Uterus (tissue), 2 donors: ENCODE results near the gene TIGD1.

ENCODE experiments used
- CTCF ChIP-seq, 4 experiments: fragments of 200-600 bp in 2 of 4; fragments of 450-650 bp in 2 of 4; sonication (generic) in 2 of 4; IDR thresholded peaks; one replicate each; pipeline ENCODE4 v1.5.1; 2016 to 2019; ENCODE audit warnings: antibody characterized with exemption in 4 of 4, mild to moderate bottlenecking in 2 of 4, moderate library complexity in 1 of 4
- POLR2A ChIP-seq, 2 donors: fragments of 450-650 bp; IDR thresholded peaks; one replicate each; pipeline ENCODE4 v1.6.1; 2016; ENCODE audit warnings: antibody characterized with exemption in 2 of 2, mild to moderate bottlenecking in 1 of 2, moderate library complexity in 1 of 2

GRCh38 chr2:232550354-232551249, at the start of gene TIGD1, which contains the start of gene EIF4E2:
- peak; percentile 77 to 78 for TF ChIP-seq POLR2A (IDR thresholded peaks at IDR 0.05)
- peak; percentile 16 to 49 (median 32) for TF ChIP-seq CTCF (IDR thresholded peaks at IDR 0.05)
